Caco-2 (cell line): ENCODE measurements around the gene LDB2. TPM values are rescaled to one million over a fixed set of nuclear protein-coding genes. Genes with fewer than 3 reads are reported as not detected.

Source experiments
- BruUV-seq: library from RNA; stranded (reverse); fragments of 400-500 nt; replicated peaks from 2 replicates; lab custom pipeline; 2021; lab: Mats Ljungman, UMichigan
- CTCF ChIA-PET: fragments of 300-600 bp; sonication (Branson Sonifier 250); formaldehyde crosslinking; loops from one replicate; lab custom pipeline; 2022; ENCODE audit warnings: antibody characterized with exemption; lab: Charles Lee
- POLR2A ChIA-PET: fragments of 300-600 bp; sonication (Branson Sonifier 250); formaldehyde crosslinking; loops from one replicate; lab custom pipeline; 2022; ENCODE audit warnings: antibody characterized with exemption; lab: Charles Lee
- DNase-seq, 2 experiments: peaks; one replicate each; pipeline versions ENCODE4 v3.0.0 to v3.0.0-alpha.2; 2020 to 2022
- H3K27me3 ChIP-seq: replicated peaks from 2 replicates; pipeline ENCODE4 v1.6.0; 2011; ENCODE audit warnings: low read length; ENCODE audit not compliant: control insufficient read depth, insufficient read depth
- H3K36me3 ChIP-seq: 2 replicates; pipeline ENCODE4 v1.5.1; 2011; ENCODE audit warnings: low read length; ENCODE audit not compliant: control insufficient read depth, insufficient read depth
- H3K4me1 ChIP-seq: fragments of 250-450 bp; sonication (Bioruptor Pico); 2 replicates; pipeline ENCODE4 v1.5.1; 2020; ENCODE audit warnings: mild to moderate bottlenecking
- H3K4me3 ChIP-seq: 2 replicates; pipeline ENCODE4 v1.5.1; 2011; ENCODE audit warnings: low read depth, mild to moderate bottlenecking, control low read depth, low read length
- H3K9me3 ChIP-seq: fragments of 250-450 bp; sonication (Bioruptor Pico); 2 replicates; pipeline ENCODE4 v1.5.1; 2020; ENCODE audit warnings: mild to moderate bottlenecking, moderate library complexity
- H3K27ac Mint-ChIP-seq: one replicate; pipeline ENCODE4 v1.8.0; 2022; ENCODE audit warnings: mixed read lengths; ENCODE audit not compliant: unreplicated experiment
- H3K27me3 Mint-ChIP-seq: one replicate; pipeline ENCODE4 v1.8.0; 2022; ENCODE audit warnings: mixed read lengths; ENCODE audit not compliant: insufficient read depth, unreplicated experiment
- H3K36me3 Mint-ChIP-seq: one replicate; pipeline ENCODE4 v1.8.0; 2022; ENCODE audit warnings: mild to moderate bottlenecking, mixed read lengths; ENCODE audit not compliant: insufficient read depth, unreplicated experiment
- H3K4me1 Mint-ChIP-seq: one replicate; pipeline ENCODE4 v1.8.0; 2022; ENCODE audit warnings: low read depth, mixed read lengths; ENCODE audit not compliant: unreplicated experiment
- H3K4me3 Mint-ChIP-seq: one replicate; pipeline ENCODE4 v1.8.0; 2022; ENCODE audit warnings: mild to moderate bottlenecking, moderate library complexity, mixed read lengths; ENCODE audit not compliant: unreplicated experiment
- H3K9me3 Mint-ChIP-seq: one replicate; pipeline ENCODE4 v1.8.0; 2022; ENCODE audit warnings: mixed read lengths; ENCODE audit not compliant: unreplicated experiment
- CTCF ChIP-seq, 2 experiments: fragments of 200-600 bp in 1 of 2; IDR thresholded peaks; 1 replicate in 1 of 2; 2 replicates in 1 of 2; pipeline versions ENCODE4 v1.5.1 to v1.8.0; 2011 to 2022; ENCODE audit warnings: antibody characterized with exemption in 1 of 2, control low read depth in 1 of 2, inconsistent platforms in 1 of 2, low read depth in 1 of 2, low read length in 1 of 2, mild to moderate bottlenecking in 1 of 2, moderate library complexity in 1 of 2; ENCODE audit not compliant: insufficient read depth in 1 of 2, severe bottlenecking in 1 of 2, unreplicated experiment in 1 of 2
- intact Hi-C: fragments of 100-400 bp; cut with micrococcal nuclease; formaldehyde crosslinking; loops from one replicate; pipeline ENCODE4 v1.10.0; 2022; ENCODE audit not compliant: unreplicated experiment
- total RNA-seq: library from RNA; stranded (reverse); gene quantifications from 2 replicates; pipeline ENCODE4 v1.2.3, GENCODE V29; 2022

LDB2 gene
- total RNA-seq, 1 experiment from 2014 or later = not detected

- TF ChIP-seq CTCF (IDR thresholded peaks at IDR 0.05; ENCODE audit: insufficient read depth in 1 of 2, low read depth in 1 of 2, low read length in 1 of 2, severe bottlenecking in 1 of 2, unreplicated experiment in 1 of 2) = no peak
- no peak for DNase-seq
- no peaks in the 10 kb centered on the region for H3K9me3 Mint-ChIP-seq
- ChIA-PET POLR2A (no interaction called here), CTCF (no interaction called here)
- Histone ChIP-seq H3K4me3 (no peak overlapping the region), H3K27me3 (no peaks in the 10 kb centered on the region), H3K36me3 (no peaks in the 10 kb centered on the region), H3K4me1 (no peaks in the 10 kb centered on the region), H3K9me3 (no peaks in the 10 kb centered on the region)
- BruUV-seq = no TSS peak
- peaks cover 15% of the 10 kb centered on the region for H3K27me3 Mint-ChIP-seq
- no peak overlapping the region for H3K27ac Mint-ChIP-seq
- no peaks in the 10 kb centered on the region for H3K36me3 Mint-ChIP-seq
- no peak overlapping the region for H3K4me3 Mint-ChIP-seq
- no peaks in the 10 kb centered on the region for H3K4me1 Mint-ChIP-seq
- intact Hi-C loops = no loop called here
Observed at GRCh38 chr4:16858275-16858752, 40.1 kb downstream of the LDB2 start.

- no peaks in the 10 kb centered on the region for H3K36me3 ChIP-seq
- Mint-ChIP-seq H3K27me3 (peaks cover 15% of the 10 kb centered on the region), H3K9me3 (no peaks in the 10 kb centered on the region), H3K4me1 (no peaks in the 10 kb centered on the region), H3K36me3 (no peaks in the 10 kb centered on the region), H3K4me3 (no peak overlapping the region), H3K27ac (no peak overlapping the region)
- no peak overlapping the region for H3K4me3 ChIP-seq
- H3K27me3 ChIP-seq = no peaks in the 10 kb centered on the region
- no TSS peak for BruUV-seq
- no peaks in the 10 kb centered on the region for H3K4me1 ChIP-seq
- no peak for TF ChIP-seq CTCF (IDR thresholded peaks at IDR 0.05; ENCODE audit: insufficient read depth in 1 of 2, low read depth in 1 of 2, low read length in 1 of 2, severe bottlenecking in 1 of 2, unreplicated experiment in 1 of 2)
- POLR2A ChIA-PET = no interaction called here
- H3K9me3 ChIP-seq = no peaks in the 10 kb centered on the region
- CTCF ChIA-PET = no interaction called here
- DNase-seq = no peak
- intact Hi-C loops = no loop called here
Observed at GRCh38 chr4:16857425-16857824, 41.0 kb downstream of the LDB2 start.

DNA sequence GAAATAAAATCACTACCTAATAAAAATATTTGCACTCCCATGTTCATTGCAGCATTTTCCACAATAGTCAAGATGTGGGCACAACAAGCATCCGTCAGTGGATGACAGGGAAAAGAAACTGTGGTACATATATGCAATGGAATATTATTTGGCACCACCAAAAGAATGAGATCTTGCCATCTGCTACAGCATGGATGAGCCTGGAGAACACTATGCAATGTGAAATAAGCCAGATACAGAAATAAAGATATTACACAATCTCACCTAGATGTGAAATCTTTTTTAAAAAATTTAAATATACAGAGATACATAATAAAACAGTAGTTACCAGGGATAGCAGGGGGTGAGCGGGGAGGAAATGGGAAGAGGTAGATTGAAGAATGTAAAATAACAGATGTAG lies 44.8 kb downstream of the LDB2 start:
- Histone ChIP-seq H3K4me3 (no peak overlapping the region), H3K36me3 (no peaks in the 10 kb centered on the region), H3K27me3 (no peaks in the 10 kb centered on the region), H3K9me3 (no peaks in the 10 kb centered on the region), H3K4me1 (no peaks in the 10 kb centered on the region)
- Mint-ChIP-seq H3K36me3 (no peaks in the 10 kb centered on the region), H3K27ac (no peak overlapping the region), H3K4me1 (no peaks in the 10 kb centered on the region), H3K4me3 (no peak overlapping the region), H3K27me3 (peaks cover 13% of the 10 kb centered on the region), H3K9me3 (no peaks in the 10 kb centered on the region)
- CTCF ChIA-PET = no interaction called here
- POLR2A ChIA-PET = no interaction called here
- no peak for DNase-seq
- no peak for TF ChIP-seq CTCF (IDR thresholded peaks at IDR 0.05; ENCODE audit: insufficient read depth in 1 of 2, low read depth in 1 of 2, low read length in 1 of 2, severe bottlenecking in 1 of 2, unreplicated experiment in 1 of 2)
- intact Hi-C loops = no loop called here
- BruUV-seq = no TSS peak
